ENCODE results near the gene FTSJ1.
"Not testable (repeated sequence)": the region's sequence is repeated elsewhere in the genome, so short reads cannot be mapped to it uniquely, and the experiment has no call there.

FTSJ1 gene, protein sequence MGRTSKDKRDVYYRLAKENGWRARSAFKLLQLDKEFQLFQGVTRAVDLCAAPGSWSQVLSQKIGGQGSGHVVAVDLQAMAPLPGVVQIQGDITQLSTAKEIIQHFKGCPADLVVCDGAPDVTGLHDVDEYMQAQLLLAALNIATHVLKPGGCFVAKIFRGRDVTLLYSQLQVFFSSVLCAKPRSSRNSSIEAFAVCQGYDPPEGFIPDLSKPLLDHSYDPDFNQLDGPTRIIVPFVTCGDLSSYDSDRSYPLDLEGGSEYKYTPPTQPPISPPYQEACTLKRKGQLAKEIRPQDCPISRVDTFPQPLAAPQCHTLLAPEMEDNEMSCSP

DNA sequence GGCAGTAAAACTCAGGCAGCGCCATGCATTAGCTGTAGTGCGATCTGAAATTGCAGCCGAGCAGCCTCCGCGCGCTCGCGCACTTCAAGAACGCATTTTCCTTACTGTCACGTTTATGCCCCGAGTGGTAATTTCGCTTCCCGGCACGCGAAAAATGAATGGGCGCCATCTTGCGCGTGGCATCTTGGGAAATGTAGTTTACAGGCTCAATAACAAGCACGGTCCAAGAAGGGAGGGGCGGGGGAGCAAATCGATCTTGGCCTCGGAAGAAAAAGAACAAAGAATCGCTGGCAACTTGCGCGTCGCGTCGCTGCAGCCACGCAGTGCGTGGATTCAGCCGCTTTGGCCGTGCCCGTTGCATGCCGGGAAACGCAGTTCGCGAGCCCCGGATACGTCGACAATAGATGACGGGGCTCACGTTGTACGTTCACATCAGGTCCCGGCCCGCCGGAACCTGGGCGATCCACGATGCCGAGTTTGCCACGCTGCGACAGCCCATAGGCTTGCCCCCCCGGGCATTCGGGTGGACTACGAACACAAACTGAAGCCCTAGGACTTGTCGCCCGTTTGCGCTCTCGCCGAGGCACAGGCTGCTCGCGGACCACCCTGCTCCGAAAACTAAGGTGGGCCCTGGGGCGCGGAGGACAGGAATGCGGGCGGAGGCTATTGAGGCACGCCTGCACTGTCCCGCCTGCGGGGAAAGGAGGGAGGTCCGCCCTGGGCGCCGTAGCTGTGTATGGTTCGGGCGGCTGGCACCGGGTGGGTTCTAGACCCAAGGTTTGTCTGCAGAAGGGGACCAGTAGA, at the start of gene FTSJ1:
FTSJ1 (plus strand) TSS at position 426 of the 804 bp plus-strand sequence. CDS start 1,849 bp downstream, outside the sequence.
- peak; percentile 70 for DNase-seq

DNA sequence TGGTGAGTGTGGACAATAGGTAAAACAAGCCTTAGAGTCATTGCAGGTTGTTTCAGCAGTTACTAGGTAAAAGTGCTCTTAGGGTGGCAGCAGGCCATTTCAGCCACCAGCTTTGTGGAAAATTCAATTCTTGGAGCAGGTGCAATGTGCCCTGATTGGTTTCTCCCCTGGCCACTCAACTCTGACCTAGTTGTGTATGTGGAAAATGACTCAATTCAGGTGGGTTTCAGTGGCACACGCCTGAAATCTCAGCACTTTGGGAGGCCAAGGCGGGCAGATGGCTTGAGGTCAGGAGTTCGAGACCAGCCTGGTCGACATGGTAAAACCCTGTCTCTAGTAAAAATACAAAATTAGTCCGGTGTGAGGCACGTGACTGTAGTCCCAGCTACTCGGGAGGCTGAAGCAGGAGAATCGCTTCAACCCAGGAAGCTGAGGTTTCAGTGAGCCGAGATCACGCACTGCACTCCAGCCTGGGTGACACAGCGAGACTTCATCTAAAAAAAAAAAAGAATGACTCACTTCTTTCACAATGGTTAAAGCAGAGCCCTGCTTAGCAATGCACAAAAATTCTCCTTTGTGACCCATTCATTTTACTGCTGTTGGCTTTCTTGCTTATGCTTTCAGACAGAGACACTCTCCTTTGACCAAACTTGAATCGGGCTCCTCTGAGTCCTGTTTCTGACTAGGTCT, 48.8 kb upstream of the FTSJ1 start:
- not testable (repeated sequence) for DNase-seq

DNA sequence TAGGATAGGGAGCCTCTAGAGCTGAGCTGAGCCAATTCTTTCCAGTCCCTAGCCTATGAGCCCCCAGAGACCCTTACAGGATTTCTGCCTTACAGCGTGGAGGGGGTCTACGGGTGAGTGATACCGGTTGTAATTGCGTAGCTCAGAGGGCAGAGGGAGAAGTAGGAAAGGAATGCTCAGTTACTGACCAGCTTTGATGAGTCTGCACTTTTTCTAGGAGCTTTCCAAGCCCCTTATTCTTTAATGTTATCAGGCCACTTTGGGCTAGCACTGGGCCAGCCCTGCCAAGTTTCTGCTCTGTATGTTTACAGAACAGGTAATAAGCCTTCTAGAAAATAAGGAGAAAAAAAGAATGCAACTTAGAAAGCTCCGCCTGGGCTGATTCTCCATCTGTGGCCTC, 46.4 kb upstream of the FTSJ1 start:
- DNase-seq = not testable (repeated sequence)

DNA sequence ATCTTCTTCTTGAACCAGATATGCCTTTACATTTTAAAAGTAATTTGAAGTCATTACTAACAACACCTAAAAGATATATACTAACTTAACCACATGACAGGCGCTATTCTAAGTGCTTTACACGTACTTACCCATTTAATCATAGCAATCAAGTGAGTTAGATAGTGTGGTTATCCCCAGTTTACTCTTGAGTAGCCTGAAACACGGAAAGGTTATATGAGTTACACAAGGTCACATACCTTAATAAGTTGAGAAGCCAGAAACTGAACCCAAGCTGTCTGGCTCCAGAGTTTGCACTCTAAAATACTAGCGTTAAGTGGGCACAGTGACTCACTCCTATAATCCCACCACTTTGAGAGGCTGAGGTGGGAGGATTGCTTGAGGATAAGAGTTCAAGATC, 45.8 kb upstream of the FTSJ1 start:
- DNase-seq = not testable (repeated sequence)

DNA sequence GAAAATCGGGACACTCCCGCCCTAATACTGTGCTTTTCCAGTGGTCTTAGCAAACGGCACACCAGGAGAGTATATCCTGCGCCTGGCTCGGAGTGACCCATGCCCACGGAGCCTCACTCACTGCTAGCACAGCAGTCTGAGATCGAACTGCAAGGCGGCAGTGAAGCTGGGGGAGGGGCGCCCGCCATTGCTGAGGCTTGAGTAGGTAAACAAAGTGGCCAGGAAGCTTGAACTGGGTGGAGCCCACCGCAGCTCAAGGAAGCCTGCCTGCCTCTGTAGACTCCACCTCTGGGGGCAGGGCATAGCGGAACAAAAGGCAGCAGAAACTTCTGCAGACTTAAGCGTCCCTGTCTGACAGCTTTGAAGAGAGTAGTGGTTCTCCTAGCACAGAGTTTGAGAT, 42.3 kb upstream of the FTSJ1 start:
- not testable (repeated sequence) for DNase-seq

DNA sequence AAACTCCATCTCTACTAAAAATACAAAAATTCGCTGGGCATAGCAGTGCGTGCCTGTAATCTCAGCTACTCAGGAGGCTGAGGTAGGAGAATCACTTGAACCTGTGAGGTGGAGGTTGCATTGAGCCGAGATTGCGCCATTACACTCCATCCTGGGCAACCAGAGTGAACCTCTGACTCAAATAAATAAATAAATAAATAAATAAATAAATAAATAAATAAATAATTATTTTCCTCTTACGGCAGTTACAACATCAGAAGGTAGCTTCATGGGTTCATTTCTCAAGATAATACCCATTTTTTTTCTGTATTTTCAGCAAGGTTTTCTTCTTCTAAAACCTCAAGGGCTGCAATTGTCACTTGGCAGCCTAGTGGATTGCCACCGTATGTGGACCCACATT, 28.8 kb upstream of the FTSJ1 start:
- not testable (repeated sequence) for DNase-seq

DNA sequence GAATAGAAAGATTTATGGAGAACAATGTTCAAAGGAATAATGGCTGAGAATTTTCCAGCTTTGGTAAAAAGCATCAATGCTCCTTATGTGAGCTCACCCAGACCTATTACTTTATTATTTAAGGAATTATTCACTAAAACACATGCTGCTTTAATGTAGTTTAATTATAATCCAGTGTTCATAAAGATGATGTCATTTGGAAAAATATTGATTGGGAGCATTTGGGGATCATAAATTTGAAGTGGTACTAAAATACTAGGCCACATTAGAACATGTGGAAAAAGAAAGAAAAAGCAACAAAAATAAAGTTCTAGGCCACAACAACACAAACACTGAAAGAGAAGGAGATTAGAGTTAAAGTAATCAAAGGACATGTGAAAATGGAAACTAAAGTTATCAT, 25.9 kb upstream of the FTSJ1 start:
- DNase-seq = no peak

DNA sequence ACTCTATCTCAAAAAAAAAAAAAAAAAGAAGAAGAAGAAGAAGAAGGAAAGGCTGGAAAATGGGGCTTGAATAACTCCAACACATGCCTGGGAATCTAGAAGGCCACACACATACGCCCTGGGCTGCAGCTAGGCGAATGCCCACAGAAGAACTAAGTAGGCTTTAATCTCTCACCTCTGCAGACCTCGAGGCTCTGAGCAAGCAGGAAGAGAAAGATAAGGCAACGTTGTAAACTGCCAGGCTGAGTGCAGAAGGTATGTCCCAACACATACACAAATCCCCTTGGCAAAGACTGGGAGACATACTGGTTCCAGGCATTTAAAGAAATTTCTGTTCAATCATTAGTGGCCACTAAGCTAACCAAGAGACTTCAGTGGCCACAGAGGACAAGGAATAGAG, 24.3 kb upstream of the FTSJ1 start:
- no peak for DNase-seq

DNA sequence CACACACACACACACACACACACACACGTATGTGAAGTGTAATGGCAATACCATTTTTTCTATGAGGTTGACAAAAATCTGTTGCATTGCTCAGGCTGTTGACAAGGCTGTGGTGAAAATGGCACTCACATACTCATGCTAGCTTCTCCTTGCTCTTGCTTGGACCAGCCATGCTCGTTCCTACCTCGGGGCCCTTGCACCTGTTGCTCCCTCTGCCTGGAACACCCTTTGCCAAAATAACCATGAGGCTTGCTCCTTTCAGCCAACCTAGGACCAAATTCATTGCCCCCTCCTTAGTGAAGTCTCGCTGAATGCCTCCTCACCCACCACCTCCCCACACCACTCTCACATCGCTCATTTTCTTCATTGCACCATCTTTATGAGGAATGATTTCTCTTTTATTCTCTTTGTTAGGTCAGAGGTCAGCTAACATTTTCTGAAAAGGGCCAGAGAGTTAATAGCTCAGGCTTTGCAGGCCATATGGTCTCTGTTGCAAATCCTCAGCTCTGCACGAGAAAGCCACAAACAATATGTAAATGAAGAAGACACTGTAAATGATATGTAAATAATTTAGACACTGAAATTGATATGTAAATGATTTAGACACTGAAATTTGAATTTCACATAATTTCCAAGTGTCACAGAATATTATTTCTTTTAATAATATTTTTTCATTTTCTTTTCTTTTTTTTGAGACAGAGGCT, 19.2 kb upstream of the FTSJ1 start:
- DNase-seq = no peak

DNA sequence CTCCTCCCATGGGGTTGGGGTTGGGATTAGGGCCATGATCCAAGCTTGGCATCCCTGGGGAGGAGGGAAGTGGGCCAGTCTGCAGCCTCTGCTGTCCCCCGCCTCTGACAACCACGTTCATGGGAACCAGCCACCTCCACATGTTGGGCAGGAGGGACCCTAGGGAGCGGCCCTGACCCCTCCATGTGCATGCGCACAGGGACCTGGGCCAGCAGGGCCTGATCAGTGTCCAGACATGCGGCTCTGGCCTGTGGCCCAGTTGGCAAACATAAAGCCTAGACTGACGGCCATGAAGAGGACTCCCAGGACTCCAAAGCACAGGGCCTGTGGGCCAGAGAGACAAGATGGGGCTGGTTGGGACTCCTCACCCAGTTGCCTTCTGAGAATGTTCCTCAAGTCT, 17.3 kb upstream of the FTSJ1 start:
- no peak for DNase-seq

DNA sequence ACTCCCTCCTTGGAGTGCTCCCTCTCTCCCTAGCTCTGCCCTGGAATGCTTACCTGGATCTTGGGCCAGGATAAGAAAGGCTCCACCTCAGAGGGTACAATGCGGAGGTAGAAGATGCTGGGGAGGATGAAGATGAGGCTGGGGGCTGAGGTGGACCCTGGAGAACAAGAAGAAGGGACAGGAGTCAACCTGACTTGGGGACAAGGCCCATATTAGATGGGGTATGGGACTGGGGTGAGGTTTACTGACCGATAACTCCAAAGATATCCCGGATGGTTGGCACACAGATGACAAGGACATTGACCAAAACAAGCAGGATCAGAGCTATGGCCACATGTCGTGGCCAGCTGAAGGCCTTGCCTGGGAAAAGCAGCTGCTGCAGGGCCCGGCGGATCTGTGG, 16.5 kb upstream of the FTSJ1 start:
- no peak for DNase-seq

DNA sequence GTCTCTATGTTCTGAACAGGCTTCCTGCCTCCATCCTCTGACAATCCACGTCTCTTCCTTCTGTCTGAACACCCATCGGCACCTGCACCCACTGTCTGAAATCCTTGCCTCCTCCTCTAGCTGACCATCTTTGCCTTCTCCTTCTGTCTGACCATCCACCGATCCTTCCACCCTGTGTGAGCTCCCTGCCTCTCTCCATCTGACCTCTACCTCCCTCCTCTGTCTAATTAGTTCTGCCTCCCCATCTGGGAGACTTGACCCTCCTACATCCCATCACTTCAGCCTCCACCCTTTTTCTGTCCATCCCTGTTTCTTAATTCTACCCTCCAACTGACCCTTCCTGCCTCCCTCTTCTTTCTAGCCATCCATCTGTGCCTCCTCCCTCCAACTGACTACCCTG, 16.0 kb upstream of the FTSJ1 start:
- no peak for DNase-seq

DNA sequence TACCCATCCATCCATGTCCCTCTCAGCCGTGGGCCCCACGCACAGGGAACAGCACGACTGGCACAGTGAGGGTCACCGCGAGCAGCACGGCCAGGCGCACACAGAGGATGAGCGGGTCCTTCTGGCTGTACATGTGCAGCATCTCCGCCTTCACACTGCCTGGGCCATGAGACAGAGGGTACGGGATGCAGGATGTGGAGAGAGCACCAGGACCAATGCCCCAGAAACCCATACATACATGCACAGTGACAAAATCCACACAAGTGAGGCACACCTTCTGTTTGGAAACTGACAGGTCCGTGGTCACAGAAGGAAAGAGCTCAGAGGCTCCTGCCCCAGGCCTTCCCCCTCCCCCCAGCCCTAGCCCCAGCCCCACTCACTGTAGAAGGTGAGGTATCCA, 15.4 kb upstream of the FTSJ1 start:
- no peak for DNase-seq

DNA sequence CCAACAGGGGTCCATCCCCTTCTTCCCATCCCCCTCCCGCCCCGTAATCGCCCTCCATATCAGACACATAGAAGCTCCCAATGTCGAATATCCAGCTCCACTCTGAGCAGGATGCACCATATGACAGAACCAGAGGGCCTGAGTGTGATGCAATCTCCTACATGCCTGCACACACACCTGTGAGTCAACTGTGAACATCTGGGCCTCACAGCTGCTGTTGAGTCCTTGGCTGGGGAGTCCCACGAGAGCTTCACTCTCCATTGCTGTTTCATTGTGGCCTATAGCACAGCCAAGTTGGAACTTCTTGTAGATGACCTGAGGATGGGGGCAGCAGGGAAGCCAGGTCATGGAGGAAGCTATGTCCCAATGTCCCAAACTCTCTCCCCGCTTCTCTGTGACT, 14.2 kb upstream of the FTSJ1 start:
- no peak for DNase-seq

DNA sequence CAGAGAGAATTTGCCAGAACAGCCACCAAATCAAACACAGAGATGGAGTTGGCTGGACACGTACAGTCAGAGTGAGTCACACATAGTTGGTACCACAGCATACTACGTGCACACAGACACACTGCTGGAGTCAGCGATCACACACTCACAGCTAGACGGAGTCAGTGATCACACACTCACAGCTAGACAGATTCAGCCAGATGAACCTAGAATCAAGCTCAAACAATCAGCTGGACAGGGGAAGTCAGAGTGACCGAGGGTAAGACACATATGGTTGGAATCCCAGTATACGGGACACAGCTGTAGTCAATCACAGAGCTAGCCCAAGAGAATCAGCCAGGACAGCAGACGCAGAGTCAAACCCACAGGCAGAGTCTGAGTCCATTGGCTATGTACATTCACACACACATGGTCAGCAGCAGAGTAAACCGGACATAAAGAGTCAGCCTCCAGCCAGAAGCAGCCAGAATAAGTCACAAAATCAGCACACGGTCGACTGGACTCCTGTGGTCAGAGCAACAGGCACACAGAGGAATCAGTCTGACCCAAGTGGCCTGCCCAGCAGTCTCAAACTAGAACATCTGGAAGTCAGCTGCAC, 10.6 kb upstream of the FTSJ1 start:
- no peak for DNase-seq

DNA sequence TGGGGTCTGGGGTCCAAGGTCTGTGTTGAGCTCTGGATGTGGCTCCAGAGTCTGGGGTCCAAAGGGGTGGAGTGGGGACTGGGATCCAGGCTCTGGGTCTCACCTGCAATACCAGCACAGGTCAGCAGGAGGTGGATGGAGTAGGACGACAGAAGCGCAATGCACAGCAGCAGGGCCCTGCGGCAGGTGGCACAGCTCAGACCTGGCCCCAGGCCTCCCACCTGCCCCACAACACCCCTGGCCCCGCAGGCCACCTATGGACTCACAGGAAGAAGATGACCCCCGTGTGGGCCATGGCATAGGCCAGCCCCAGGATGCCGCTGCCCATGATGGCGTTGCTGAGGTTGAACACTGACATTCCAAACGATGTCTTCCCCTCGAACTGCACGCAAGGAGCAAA, 9.3 kb upstream of the FTSJ1 start:
- no peak for DNase-seq

DNA sequence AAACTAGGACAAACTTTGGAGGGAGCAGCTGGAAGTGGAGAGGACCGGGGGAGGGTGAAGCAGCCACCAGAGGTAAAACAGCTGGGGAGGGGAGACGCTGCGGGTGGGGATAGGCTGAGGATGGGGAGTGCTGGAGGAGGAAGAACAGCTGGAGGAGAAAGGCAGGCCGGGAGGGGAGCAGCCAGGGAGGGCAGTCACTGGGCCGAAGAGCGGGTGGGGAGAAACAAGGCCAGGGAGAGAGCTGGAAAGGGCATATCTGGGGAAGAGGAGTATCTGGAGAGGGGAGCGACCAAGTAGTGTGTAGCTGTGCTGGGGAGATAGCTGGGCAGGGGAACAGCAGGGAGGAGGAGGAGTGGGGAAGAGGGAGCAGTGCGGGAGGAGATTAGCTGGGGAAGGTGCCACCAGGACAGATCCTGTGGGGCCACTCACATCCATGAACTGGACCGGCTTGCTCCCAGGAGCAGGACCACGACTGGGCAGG, 8.7 kb upstream of the FTSJ1 start:
- DNase-seq = no peak

DNA sequence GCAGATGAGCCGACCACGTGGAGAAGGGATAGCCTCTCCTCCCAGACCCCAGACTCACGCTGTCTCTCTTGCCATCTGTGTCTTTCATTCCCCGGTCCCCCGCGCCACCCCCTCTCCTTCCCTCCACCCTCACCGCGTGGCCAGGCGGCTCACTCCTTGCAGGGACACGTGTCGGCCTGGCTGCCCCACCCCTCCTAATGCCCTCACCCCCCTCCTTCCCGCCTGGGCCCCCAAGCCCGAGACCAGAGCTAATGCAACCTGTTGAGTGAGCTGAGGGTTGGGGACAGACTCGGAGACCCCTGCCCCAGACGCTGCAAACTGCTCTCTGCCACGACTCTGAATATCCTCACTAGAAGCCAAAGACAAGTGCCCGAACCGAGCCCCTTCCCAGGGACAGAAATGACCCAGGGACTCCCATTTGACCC, 7.7 kb upstream of the FTSJ1 start:
- DNase-seq = no peak

DNA sequence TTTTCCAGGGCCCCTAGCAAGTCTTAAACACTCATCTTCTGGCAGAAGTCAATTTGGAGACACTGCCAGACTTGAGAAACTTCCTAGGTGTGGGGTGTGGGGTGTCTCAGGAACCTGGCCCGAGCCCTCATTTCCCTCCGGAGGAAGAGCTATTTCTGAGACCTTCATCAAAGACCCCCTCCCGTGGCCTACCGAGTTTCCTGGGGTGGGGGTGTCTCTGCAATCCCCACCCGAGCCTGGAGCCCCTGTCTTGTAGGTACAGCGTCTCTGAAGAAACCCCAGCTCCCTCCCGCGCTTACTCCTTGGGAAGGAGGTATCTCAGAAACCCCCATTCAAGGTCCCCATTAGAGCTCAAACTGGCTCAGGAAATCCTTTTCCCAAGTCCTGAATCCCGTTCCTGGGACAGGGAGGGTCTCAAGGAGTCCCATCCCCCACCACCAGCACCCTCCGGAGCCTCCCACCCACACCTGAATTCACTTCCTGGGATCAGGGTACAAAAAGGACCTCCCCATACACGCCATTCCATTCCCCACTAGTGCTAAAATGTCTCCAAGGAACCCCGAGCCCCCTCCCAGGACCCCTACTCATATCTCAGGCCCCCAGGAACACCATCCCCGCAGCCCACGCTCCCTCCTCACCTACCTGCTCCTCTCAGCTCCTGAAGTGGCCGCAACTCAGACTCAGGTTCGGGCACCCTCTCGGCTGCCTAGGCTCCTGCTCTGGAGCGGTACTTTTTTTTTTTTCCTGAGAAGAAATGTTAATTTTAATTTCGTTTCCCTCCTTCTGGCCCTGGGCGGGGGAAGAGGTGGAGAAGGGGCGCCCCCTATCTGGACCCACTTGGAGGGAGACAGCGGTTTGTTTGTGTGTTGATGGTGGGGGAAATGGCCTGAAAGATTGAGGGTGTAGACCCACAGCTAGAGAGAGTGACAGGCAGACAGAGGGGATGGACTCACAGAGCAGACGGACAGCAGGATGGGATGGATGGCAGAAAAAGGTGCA, 7.0 kb upstream of the FTSJ1 start:
- DNase-seq = no peak

DNA sequence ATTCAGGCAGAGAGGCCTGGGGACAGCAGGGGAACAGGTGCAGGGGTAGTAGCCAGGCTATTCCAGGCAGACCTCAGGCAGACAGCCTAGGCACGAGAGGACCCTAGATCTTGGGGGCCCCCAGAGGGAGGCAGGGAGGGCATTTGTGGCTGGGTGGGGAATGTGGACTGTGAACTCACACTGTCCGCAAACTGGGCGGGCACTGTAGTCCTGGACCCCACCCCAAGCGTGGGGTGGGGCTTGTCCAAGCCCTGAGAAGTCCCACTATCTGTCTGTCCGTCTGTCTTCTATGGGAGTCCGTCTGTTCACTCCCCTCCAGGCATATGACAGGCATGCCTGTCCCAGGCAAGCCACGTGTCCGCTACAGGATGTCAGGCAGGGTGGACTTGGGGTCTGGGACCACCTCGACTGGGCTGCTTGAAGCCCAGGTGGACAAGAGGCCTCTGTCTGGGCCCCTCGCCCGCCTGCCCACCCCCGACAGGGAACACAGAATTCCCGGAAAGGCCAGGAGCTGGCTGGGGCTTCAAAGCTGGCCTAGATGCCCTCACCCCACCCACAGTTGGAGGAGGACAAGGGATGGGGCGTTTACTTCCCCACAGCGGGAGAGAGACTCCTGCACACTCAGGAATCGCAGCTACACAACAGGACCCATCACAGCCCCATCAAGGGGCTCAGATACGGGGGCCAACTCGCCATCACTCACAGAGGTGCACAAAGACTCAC, 5.7 kb upstream of the FTSJ1 start, which contains the start of gene SLC38A5:
SLC38A5 (minus strand) TSS at position 151 of the 723 bp plus-strand sequence. CDS start 2,336 bp downstream, outside the sequence.
- DNase-seq = no peak

DNA sequence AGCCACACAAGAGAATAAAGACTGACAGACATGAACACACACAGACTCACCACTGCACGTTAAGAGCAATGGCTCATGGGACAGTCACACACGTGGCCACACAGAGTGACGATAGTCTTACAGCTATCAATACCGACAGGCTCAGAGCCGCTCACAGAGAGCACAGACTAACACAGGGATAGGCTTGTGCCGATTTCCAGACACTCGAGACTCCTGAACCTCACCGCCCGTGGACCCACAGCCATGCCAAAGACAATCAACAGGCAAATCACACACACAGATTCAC, 5.2 kb upstream of the FTSJ1 start:
- DNase-seq = no peak
